ENCODE data around the gene GGTLC2. TPM values are rescaled to one million over a fixed set of nuclear protein-coding genes. Genes with fewer than 3 reads are reported as not detected.

Gene GGTLC2
- total RNA-seq, 6 experiments from 2014 or later: not detected

- Mint-ChIP-seq H3K9me3 (no peaks in the 10 kb centered on the region; the same call in 1 of the 2 replicates), H3K4me3 (no peak overlapping the region), H3K27ac (no peak overlapping the region), H3K27me3 (ENCODE audit: insufficient read depth) (peaks cover 20% of the 10 kb centered on the region), H3K4me1 (ENCODE audit: low read depth) (no peaks in the 10 kb centered on the region), H3K36me3 (ENCODE audit: low read depth) (no peaks in the 10 kb centered on the region)
- DNase-seq: no peak
- no peak for TF ChIP-seq CTCF (IDR thresholded peaks at IDR 0.05)
These were observed 19.7 kb downstream of the GGTLC2 start for GRCh38 chr22:22663861-22664800.

GRCh38 chr22:22666307-22667091 lies 22.1 kb downstream of the GGTLC2 start:
- DNase-seq: peak; percentile 13
- no peak overlapping the region for H3K4me3 Mint-ChIP-seq
- no peaks in the 10 kb centered on the region for H3K4me1 Mint-ChIP-seq (ENCODE audit: low read depth)
- peak; percentile 77 for TF ChIP-seq CTCF (IDR thresholded peaks at IDR 0.05)
- peaks cover 10% of the 10 kb centered on the region; the same call in 1 of the 2 replicates for H3K9me3 Mint-ChIP-seq
- H3K36me3 Mint-ChIP-seq (ENCODE audit: low read depth): no peaks in the 10 kb centered on the region
- no peak overlapping the region for H3K27ac Mint-ChIP-seq
- H3K27me3 Mint-ChIP-seq (ENCODE audit: insufficient read depth): peaks cover 14% of the 10 kb centered on the region

GRCh38 chr22:22667966-22668880 lies 23.8 kb downstream of the GGTLC2 start:
- H3K36me3 Mint-ChIP-seq (ENCODE audit: low read depth): no peaks in the 10 kb centered on the region
- peaks cover 20% of the 10 kb centered on the region for H3K27me3 Mint-ChIP-seq (ENCODE audit: insufficient read depth)
- H3K27ac Mint-ChIP-seq: no peak overlapping the region
- no peaks in the 10 kb centered on the region for H3K4me1 Mint-ChIP-seq (ENCODE audit: low read depth)
- H3K9me3 Mint-ChIP-seq: peaks cover 10% of the 10 kb centered on the region; the same call in 1 of the 2 replicates
- no peak for DNase-seq
- H3K4me3 Mint-ChIP-seq: no peak overlapping the region
- no peak for TF ChIP-seq CTCF (IDR thresholded peaks at IDR 0.05)

GRCh38 chr22:22669093-22669492 lies 24.7 kb downstream of the GGTLC2 start:
- H3K27ac Mint-ChIP-seq: no peak overlapping the region
- no peaks in the 10 kb centered on the region for H3K36me3 Mint-ChIP-seq (ENCODE audit: low read depth)
- no peaks in the 10 kb centered on the region for H3K4me1 Mint-ChIP-seq (ENCODE audit: low read depth)
- DNase-seq: no peak
- no peak for TF ChIP-seq CTCF (IDR thresholded peaks at IDR 0.05)
- peaks cover 10% of the 10 kb centered on the region; the same call in 1 of the 2 replicates for H3K9me3 Mint-ChIP-seq
- no peak overlapping the region for H3K4me3 Mint-ChIP-seq
- H3K27me3 Mint-ChIP-seq (ENCODE audit: insufficient read depth): peaks cover 20% of the 10 kb centered on the region
